Measurements from ENCODE around the gene GSTM1.

The GSTM1 gene
- long read RNA-seq, donor 1 = 0 reads
- long read RNA-seq, donor 2, partial matches to known transcripts = 72 of 124 reads
- long read RNA-seq, donor 2, other reads (novel, unspliced or antisense) = 52 of 124 reads
- long read RNA-seq, donor 3, transcript GSTM1-201 (8 exons, 1,161 nt) = major isoform, 12 of 14 reads
- long read RNA-seq, donor 3, partial matches to known transcripts = 0 of 14 reads
- long read RNA-seq, donor 3, other reads (novel, unspliced or antisense) = 0 of 14 reads
- long read RNA-seq, donor 4, transcript GSTM1-201 (8 exons, 1,161 nt) = major isoform, 15 of 20 reads
- long read RNA-seq, donor 4, partial matches to known transcripts = 0 of 20 reads
- long read RNA-seq, donor 4, other reads (novel, unspliced or antisense) = 0 of 20 reads
- long read RNA-seq, donor 5, transcript GSTM1-201 (8 exons, 1,161 nt) = major isoform, 37 of 51 reads
- long read RNA-seq, donor 5, partial matches to known transcripts = 11 of 51 reads
- long read RNA-seq, donor 5, other reads (novel, unspliced or antisense) = 0 of 51 reads
- long read RNA-seq, donor 6, partial matches to known transcripts = 9 of 9 reads
- long read RNA-seq, donor 6, other reads (novel, unspliced or antisense) = 0 of 9 reads
- long read RNA-seq, donor 7, transcript GSTM1-201 (8 exons, 1,161 nt) = major isoform, 35 of 240 reads
- long read RNA-seq, donor 7, transcript GSTM1-202 (7 exons, 1,028 nt) = minor isoform, 9 of 240 reads
- long read RNA-seq, donor 7, partial matches to known transcripts = 108 of 240 reads
- long read RNA-seq, donor 7, other reads (novel, unspliced or antisense) = 87 of 240 reads
- long read RNA-seq, donor 8, transcript GSTM1-201 (8 exons, 1,161 nt) = major isoform, 26 of 46 reads
- long read RNA-seq, donor 8, partial matches to known transcripts = 12 of 46 reads
- long read RNA-seq, donor 8, other reads (novel, unspliced or antisense) = 6 of 46 reads

DNA sequence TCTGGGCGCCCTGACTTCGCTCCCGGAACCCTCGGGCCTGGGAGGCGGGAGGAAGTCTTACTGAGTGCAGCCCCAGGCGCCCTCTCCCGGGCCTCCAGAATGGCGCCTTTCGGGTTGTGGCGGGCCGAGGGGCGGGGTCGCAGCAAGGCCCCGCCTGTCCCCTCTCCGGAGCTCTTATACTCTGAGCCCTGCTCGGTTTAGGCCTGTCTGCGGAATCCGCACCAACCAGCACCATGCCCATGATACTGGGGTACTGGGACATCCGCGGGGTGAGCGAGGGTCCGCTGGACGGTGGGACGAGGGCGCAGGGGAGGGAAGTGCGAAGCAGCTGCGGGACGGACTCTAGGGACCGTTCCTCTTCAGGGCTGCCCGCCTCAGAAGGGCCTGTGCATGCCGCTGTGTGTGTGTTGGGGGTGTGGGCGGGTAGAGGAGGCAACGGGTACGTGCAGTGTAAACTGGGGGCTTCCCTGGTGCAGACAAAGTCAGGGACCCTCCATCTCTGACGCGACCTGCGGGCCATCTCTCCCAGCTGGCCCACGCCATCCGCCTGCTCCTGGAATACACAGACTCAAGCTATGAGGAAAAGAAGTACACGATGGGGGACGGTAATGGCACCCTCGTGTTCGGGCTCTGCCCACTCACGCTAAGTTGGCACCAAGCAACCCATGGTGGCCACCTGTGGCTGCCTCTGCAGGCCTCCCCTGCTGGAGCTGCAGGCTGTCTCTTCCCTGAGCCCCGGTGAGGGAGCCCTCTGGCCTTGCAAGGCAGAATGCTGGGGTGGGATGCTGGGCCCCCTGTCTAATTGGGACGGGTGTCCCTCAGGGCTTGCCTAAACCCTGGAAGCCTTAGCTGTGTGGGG lies at the start of gene GSTM1:
TSS of gene GSTM1 (plus strand) at position 177 of the 859 bp plus-strand sequence. CDS start at position 234, 57 bp downstream.
- peak; percentile 80 for DNase-seq

DNA sequence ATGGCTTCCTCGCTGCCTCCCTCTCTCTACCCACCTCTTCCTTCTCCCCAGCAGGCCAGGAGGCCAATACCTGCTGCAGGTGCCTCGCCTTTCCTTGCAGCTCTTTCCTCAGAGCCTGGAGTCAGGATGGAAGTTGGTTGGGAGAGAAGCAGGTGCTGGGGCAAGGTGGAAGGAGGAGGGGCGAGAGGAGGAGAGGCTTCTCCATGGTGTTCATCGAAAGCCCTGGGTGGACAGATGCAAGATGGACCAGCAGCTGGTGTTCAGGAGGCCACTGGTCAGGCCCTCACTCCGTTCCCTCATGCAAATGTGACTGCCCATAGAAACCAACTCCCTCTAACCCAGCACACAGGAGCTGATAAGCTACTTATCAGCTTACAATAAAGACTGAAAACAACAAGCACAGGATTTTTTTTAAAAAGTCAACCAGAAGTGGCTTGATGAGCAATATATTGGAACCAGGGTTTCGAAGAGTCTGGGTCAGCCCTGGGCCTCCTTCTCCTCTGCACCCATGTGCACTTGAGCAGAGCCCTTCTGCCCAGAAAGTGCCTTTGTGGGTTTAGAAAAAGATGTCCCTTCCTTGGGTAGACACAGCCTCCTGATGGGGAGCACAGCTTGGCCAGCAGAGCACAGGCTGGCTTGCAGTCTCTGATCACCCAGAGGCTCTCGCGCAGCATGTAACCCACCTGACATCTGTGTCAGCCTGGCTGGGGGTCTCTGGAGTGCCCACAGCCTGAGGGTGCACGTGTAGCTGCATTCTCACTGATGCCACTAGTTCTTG lies 48.4 kb upstream of the GSTM1 start:
- no peak for DNase-seq

DNA sequence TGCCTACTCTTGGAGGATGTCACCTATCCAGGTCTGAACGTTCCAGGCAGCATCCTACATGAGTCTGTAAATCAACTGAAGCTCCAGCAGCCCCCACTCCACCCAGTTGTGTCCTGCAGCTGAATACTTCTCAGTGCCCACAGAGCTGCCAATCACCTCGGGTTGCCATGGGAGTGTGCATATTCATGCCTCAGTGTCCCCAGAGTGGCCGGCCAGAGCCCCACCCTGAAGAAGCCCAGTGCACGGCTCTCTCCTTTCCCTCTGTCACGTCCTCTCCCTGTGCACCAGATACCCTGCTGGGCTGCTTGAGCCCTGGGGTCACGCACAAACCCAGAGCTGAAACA lies 47.8 kb upstream of the GSTM1 start:
- no peak for DNase-seq

DNA sequence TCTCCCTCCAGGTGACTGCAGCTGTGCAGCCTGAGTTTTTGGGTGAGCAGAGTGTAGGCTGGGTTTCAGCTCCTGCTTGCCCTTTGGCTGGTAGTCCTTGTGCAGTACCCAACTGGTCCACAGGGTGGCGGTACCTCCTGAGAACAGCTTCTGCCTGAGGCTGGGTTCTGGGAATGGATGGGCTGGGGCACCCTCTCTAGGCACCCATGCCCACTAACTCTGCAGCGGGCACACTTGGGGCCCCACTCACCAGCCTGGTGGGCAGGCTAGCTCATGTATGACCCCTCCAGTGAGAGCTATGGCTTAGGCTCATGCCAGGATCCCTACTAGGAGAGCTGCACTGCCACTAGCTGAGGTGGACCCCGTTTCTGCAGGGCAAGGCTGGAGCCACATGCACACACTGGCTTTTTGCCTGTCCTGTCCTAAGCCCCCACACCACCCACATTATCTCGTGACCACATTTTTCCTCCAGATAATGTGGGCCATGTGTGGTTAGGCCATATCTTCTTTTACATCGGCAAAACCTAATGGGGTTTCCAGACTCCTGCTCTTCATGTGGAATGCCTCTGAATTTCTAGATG lies 47.2 kb upstream of the GSTM1 start:
- no peak for DNase-seq

DNA sequence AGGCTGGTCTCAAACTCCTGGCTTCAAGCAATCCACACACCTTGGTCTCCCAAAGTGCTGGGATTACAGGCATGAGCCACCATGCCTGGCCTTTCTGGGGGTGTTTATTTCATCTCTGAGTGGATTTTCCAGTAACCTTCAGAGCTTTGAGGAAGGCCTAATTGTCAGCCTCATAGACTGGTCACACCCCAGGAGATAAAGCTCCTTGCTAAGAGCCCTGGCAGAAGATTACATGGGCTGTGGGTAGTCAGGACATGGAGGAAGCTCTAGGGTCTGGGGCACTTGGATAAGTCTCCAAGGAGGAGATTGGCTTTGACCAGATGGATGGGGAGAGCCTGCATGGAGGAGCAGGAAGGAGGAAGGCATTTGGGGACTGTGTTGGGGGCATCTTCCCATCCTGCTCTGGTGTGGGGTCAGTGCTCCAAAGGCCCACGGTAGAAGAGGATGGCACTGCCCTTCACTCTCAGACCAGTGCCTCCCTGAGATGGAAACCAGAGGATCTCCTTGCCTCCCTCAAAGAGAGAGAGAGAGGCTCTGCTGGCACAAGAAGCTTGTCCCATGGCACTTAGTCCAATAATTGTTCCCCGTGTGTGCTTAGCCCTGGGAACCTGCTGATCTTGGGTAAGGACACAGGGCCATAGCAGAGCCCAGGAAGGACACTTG lies 46.4 kb upstream of the GSTM1 start:
- DNase-seq = no peak

DNA sequence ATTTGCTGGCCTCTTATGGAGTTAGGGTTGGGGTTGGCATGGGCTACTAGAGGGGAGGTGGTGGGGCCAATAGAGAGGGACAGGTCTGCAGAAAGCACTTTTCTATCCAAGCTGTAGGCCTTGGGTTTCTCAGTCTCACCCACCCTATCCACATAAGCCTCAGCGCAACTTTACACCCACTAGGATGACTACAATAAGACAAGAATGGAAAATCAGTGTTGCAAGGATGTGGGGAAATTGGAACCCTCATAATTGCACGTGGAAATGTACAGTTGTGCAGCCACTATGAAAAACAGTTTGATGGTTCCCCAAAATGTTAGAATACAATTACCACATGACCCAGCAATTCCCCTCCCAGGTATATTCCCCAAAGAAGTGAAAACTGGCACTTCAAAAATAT lies 45.8 kb upstream of the GSTM1 start:
- no peak for DNase-seq

DNA sequence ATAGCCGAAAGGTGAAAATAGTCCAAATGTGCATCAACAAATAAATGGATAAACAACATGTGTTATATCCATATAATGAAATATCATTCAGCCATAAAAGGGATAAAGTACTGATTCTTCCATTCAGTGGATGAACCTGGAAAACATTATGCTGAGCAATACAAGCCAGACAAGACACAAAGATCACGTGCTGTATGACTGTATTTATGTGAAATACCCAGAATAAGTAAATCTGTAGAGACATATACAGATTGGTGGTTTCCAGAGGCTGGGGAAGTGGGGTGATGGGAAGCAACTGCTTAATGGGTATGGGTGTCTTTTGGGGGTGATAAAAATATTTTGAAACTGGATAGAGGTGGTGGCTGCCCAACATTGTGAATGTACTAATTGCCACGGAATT lies 45.0 kb upstream of the GSTM1 start:
- DNase-seq = no peak

DNA sequence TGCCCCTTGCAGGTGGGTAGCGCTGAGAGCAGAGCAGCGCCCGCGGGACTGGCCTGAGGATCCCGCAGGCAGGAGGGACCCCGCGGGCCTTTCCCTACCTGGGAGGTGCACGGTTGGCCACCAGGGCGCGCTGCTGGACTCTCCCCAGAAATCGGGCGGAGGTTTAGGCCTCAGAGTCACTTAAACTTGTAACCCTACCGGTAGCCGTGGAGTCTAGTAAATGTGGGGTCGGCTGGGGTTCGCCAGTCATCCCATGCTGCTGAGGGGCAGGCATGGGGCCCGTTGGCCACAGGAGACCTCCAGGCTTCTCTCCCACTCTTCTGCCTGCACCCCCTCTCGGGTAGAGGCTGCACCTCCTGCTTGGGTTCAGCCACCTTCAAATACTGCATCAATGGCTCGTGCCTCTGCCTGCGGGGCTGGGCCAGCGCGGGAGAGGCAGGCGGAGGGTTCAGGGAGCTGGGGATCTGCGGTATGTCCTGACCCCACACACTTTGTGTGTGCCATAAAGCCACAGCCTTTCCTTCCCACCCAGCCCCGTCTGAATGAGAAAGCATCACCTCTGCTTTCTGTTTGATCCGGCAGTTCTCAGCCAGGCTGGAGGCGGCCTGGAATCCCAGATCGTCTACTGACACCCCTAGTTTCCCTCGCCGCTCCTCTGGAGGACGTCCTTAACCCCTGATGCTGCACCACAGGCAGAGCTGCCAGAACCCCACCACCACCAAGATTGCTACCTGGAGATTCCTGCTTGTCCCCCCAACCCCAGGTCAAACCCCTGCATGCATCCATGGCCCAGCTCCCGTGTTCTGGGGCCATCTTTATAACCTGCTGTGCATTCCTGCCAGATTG lies 44.0 kb upstream of the GSTM1 start:
- peak; percentile 72 for DNase-seq

DNA sequence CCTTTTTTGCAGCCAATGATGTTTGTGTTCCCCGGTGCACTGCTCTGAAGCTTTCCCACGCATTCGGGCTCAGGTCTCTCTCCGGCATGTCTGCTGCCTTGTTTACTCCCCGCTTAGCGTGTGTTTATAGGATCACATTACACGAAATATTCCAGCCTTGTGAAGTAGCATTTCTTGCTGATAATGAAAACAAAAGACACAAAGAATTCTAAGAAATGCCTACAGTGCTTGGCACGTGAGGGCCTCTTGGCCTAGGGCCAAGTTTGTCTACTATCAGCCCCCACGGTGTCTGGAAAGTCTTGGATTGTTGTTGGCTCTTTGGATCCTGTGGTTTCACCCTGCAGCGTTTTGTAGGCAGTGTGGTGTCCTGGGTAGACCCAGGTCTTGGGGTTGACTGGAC lies 42.9 kb upstream of the GSTM1 start:
- no peak for DNase-seq

DNA sequence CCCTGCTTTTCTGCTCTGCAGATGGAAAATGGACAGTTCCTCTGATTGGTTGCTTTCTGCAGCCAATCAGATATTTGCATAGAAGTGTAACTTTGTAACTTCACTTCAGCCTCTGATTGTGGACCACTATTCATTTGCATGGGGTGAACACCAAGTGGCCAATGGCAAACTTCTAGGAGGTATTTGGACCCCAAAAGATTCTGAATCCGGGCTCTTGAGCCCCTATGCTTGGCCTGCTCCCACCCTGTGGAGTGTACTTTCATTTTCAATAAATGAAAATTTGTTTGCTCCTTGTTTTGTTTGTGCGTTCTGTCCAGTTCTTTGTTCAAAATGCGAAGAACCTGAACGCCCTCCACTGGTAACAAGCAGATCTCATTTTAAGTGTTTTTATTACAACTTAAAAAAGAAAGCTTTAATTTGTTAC lies 38.1 kb upstream of the GSTM1 start:
- DNase-seq = peak; percentile 48

DNA sequence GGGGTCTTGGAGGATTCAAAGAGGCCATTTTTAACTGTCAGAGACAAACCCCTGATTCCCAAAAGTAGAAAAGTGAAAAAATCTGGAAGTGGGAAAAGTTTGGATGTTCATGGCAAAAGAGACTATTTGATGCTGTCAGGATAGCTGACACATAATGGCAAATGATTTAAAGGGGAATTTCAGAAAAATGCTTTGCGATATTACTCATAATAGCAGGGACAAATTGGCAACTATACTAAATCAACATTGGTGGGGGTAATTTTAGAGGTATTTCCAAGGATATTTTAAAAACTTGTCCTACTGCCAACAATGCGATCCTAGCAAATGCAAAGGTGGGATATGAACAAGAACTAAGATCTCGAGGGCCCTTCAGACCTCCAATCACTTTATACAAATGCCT lies 37.0 kb upstream of the GSTM1 start:
- DNase-seq = no peak

DNA sequence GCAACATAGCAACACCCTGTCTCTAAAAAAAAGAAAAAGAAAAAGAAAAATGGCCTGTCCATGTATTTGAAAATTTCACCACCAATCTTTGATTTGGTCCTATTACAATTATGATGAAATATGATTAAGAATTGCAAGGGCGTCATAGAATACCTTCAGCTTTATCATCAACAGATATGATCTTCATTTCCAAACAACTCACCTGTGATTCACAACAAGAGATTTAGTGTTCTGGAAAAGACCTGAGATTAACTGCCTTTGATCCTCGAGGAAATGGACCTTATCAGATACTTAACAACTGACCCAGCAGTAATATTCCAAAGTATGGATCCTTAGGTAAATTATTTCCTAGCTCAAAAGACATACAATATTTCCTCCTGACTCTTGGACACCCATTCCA lies 35.2 kb upstream of the GSTM1 start:
- no peak for DNase-seq

DNA sequence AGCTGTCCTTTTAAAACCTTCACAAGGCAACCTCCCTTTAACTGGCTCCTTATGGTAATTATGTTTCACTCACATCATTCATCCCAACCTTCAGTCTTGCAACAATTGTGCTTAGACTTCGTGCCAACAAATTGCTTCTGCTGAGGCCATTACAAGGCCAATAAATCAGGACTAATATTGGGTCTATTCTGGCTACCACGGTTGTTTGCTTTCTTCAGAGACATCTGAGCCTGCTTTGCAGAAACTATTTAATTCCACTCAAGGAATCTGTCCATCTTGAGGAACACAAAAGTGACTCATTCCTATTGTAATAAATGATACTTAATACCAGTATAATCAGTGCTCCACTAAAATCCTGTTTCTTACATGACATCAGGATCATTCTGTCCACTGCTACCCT lies 34.3 kb upstream of the GSTM1 start:
- DNase-seq = no peak

DNA sequence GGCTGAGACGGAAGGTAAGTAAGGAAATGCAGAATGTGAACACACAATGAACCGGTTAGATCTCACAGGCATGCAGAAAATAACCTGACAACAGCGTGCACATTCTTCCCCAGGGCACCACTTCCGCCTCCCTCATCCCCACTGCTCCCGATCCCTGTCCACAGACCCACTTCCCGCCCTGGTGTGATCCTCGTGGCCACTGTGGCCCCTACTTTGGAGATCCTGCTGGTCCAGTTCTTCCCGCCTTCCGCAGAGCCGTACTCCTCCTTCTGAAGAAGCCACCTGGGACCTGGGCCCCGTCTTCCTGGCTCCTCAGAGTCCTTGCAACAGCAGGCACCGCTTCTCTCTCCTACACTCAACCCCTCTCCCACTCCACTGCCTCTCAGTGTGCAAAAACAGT lies 33.1 kb upstream of the GSTM1 start:
- DNase-seq = no peak

DNA sequence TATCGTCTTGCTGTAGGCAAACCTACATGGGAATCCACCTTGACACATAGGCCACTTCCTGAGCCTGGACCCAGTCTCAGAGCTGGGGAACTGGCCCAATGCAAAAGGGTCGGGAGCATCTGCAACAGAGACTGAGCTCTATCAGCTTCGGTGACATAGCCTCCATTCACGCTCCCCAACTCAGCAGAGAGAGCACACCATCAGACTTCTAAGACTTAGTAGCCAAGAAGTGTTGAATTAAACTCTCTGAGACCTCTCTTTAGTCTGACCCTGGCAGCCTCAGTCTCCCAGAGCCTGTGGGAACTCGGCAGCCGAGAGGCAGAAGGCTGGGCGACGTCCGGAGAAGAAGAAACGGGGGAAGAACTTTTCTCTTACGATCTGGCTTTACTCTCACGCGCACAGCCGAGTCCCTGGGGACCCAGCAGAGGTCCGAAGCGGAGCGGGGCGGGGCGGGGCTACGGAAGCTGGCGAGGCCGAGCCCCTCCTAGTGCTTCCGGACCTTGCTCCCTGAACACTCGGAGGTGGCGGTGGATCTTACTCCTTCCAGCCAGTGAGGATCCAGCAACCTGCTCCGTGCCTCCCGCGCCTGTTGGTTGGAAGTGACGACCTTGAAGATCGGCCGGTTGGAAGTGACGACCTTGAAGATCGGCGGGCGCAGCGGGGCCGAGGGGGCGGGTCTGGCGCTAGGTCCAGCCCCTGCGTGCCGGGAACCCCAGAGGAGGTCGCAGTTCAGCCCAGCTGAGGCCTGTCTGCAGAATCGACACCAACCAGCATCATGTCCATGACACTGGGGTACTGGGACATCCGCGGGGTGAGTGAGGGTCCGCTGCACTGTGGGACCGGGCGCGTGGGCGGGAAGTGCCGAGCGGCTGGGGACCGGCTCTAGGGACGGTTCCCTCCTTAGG lies 31.8 kb upstream of the GSTM1 start, which contains the start of gene GSTM4:
TSS of gene GSTM4 (plus strand) at position 485 of the 905 bp plus-strand sequence. CDS start at position 776, 291 bp downstream.
- peak; percentile 91 for DNase-seq

DNA sequence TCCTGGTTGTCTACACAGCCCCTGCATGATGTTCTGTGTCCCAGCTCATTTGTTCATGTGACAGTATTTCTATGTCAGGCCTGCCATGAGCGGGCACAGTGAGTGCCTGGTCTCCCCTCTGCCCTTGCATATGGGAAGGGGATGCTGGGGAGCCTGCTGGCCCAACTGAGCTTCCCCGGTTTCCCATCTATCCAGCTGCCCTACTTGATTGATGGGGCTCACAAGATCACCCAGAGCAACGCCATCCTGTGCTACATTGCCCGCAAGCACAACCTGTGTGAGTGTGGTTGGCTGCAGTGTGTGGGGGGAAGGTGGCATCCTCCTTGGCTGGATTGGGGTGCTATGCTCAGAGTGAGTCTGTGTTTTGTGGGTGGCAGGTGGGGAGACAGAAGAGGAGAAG lies 30.2 kb upstream of the GSTM1 start:
- DNase-seq = no peak

DNA sequence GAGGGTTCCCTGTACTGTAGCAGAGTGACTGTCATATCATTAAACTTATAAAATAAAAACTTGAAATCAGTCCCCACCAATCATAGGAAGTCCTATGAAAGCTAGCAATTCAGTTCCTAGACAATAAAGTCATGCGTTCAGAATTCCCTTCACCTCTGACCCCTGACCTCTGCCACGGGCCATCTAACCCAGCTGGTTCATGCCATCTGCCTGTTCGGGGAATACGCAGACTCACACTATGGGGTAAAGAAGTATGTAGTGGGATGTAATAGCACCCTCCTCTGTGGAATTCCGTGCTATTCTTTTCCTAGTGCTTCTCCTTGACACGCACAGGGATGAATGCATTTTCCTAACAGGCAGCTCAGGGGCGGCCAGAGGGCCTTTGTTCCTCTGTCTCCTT lies 29.6 kb upstream of the GSTM1 start:
- no peak for DNase-seq

DNA sequence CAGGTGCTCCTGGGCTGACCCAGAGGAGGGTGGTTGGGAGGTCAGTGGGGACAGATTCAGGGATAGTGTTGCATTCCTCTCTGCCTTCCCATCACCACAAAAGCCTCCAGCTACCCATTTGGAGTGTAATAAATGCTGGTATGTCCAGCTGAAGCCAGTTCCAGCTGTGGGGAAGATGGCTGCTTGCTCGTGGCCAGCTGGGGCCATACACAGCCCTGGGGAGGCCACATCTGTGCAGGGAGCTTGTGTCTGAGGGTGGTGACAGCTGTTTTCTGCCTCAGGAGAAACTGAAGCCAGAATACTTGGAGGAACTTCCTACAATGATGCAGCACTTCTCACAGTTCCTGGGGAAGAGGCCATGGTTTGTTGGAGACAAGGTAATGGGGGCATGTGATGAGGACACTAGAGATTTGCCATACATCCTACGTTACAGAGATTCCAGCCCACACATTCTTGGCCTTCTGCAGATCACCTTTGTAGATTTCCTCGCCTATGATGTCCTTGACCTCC lies 29.0 kb upstream of the GSTM1 start:
- DNase-seq = no peak

Measured in right kidney (tissue), 9 donors.